KOPT-K1 (cell line): ENCODE measurements around the gene TSPAN15.
"Not testable (repeated sequence)": the region's sequence is repeated elsewhere in the genome, so short reads cannot be mapped to it uniquely, and the experiment has no call there.

Experiments used
- H3K27ac ChIP-seq: fragments of 200-600 bp; sonication (generic); 2 replicates; pipeline ENCODE4 v1.5.1; 2016; ENCODE audit warnings: antibody characterized with exemption, mild to moderate bottlenecking, low read depth, low read length; ENCODE audit not compliant: poor library complexity, severe bottlenecking
- H3K36me3 ChIP-seq: fragments of 200-600 bp; sonication (generic); 2 replicates; pipeline ENCODE4 v1.5.1; 2017; ENCODE audit warnings: antibody characterized with exemption, mild to moderate bottlenecking, low read length, moderate library complexity; ENCODE audit not compliant: insufficient read depth
- H3K9me3 ChIP-seq: fragments of 200-600 bp; sonication (generic); 2 replicates; pipeline ENCODE4 v1.5.1; 2017; ENCODE audit warnings: antibody characterized with exemption, low read length, mild to moderate bottlenecking; ENCODE audit not compliant: insufficient read depth, poor library complexity, severe bottlenecking

The TSPAN15 gene

GRCh38 chr10:69449841-69450240, 1.4 kb upstream of the TSPAN15 start:
- no peaks in the 10 kb centered on the region for H3K36me3 ChIP-seq
- H3K27ac ChIP-seq: no peak overlapping the region
- no peaks in the 10 kb centered on the region for H3K9me3 ChIP-seq

- H3K36me3 ChIP-seq, H3K9me3 ChIP-seq, H3K27ac ChIP-seq: not testable (repeated sequence)
Measured at GRCh38 chr10:69450395-69450794, 870 bp upstream of the TSPAN15 start.

GRCh38 chr10:69451784-69452251, 553 bp downstream of the TSPAN15 start:
- H3K36me3 ChIP-seq: no peaks in the 10 kb centered on the region
- no peak overlapping the region for H3K27ac ChIP-seq
- H3K9me3 ChIP-seq: no peaks in the 10 kb centered on the region

- H3K36me3 ChIP-seq: no peaks in the 10 kb centered on the region
- H3K27ac ChIP-seq: no peak overlapping the region
- H3K9me3 ChIP-seq: no peaks in the 10 kb centered on the region
Measured at GRCh38 chr10:69452676-69453415, 1.6 kb downstream of the TSPAN15 start.

- no peaks in the 10 kb centered on the region for H3K36me3 ChIP-seq
- no peak overlapping the region for H3K27ac ChIP-seq
- no peaks in the 10 kb centered on the region for H3K9me3 ChIP-seq
Measured at GRCh38 chr10:69453795-69454194, 2.5 kb downstream of the TSPAN15 start.

- no peak overlapping the region for H3K27ac ChIP-seq
- no peaks in the 10 kb centered on the region for H3K9me3 ChIP-seq
- no peaks in the 10 kb centered on the region for H3K36me3 ChIP-seq
Measured at GRCh38 chr10:69455006-69455763, 3.9 kb downstream of the TSPAN15 start.

- Histone ChIP-seq H3K36me3 (no peaks in the 10 kb centered on the region), H3K9me3 (no peaks in the 10 kb centered on the region), H3K27ac (no peak overlapping the region)
Measured at GRCh38 chr10:69456880-69457693, 5.8 kb downstream of the TSPAN15 start.

GRCh38 chr10:69457771-69458237, 6.5 kb downstream of the TSPAN15 start:
- Histone ChIP-seq H3K36me3 (no peaks in the 10 kb centered on the region), H3K9me3 (no peaks in the 10 kb centered on the region), H3K27ac (no peak overlapping the region)

- Histone ChIP-seq H3K27ac (no peak overlapping the region), H3K36me3 (no peaks in the 10 kb centered on the region), H3K9me3 (no peaks in the 10 kb centered on the region)
Measured at GRCh38 chr10:69458430-69459100, 7.3 kb downstream of the TSPAN15 start.

- Histone ChIP-seq H3K27ac (no peak overlapping the region), H3K36me3 (no peaks in the 10 kb centered on the region), H3K9me3 (no peaks in the 10 kb centered on the region)
Measured at GRCh38 chr10:69459101-69459790, 8.0 kb downstream of the TSPAN15 start.

GRCh38 chr10:69459893-69460575, 8.8 kb downstream of the TSPAN15 start:
- Histone ChIP-seq H3K9me3 (no peaks in the 10 kb centered on the region), H3K27ac (no peak overlapping the region), H3K36me3 (no peaks in the 10 kb centered on the region)

GRCh38 chr10:69460576-69461242, 9.4 kb downstream of the TSPAN15 start:
- H3K36me3 ChIP-seq: no peaks in the 10 kb centered on the region
- no peak overlapping the region for H3K27ac ChIP-seq

GRCh38 chr10:69461243-69462025, 10.2 kb downstream of the TSPAN15 start:
- Histone ChIP-seq H3K36me3 (no peaks in the 10 kb centered on the region), H3K9me3 (no peaks in the 10 kb centered on the region), H3K27ac (no peak overlapping the region)

More at GRCh38 chr10:69460576-69461242, 9.4 kb downstream of the TSPAN15 start:
- H3K9me3 ChIP-seq: no peaks in the 10 kb centered on the region
